Activated naive CD8-positive, alpha-beta T cell (primary cell): ENCODE measurements around the gene NDUFA8.

ENCODE experiments used
- H3K27ac Mint-ChIP-seq: one replicate; pipeline ENCODE4 v1.8.0; 2021; ENCODE audit warnings: mixed read lengths
- H3K27me3 Mint-ChIP-seq: one replicate; pipeline ENCODE4 v1.8.0; 2021; ENCODE audit warnings: mixed read lengths
- H3K36me3 Mint-ChIP-seq: one replicate; pipeline ENCODE4 v1.8.0; 2021; ENCODE audit warnings: mixed read lengths
- H3K4me1 Mint-ChIP-seq: one replicate; pipeline ENCODE4 v1.8.0; 2021; ENCODE audit warnings: low read depth, mixed read lengths
- H3K4me3 Mint-ChIP-seq: one replicate; pipeline ENCODE4 v1.8.0; 2021; ENCODE audit warnings: mild to moderate bottlenecking, mixed read lengths
- H3K9me3 Mint-ChIP-seq: one replicate; pipeline ENCODE4 v1.8.0; 2021; ENCODE audit warnings: low read depth, mixed read lengths

The NDUFA8 gene

DNA sequence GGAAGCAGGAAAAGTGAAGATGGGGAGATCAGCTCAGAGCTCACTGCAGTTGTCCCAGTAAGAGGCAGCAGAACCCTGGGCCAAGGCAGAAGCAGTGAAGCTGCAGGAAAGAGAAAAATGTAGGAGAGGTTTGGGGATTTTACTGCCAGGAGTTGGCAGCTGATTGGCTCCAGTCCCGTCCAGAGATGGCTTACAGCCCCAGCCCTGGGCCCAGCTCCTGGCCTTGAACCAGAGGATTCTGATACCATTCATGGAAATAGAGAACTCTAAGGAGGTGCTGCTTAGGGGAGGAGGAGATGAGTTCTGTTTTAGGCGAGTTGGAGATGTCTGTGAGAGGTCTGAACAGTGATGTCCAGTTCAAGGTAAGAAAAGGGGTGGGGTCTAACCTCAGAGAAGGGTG is 4.7 kb upstream of the NDUFA8 start:
- no peak overlapping the region for H3K27ac Mint-ChIP-seq
- H3K27me3 Mint-ChIP-seq, result peaks cover 15% of the 10 kb centered on the region
- no peak overlapping the region for H3K4me3 Mint-ChIP-seq
- H3K36me3 Mint-ChIP-seq, result peaks cover 4% of the 10 kb centered on the region
- peaks cover 10% of the 10 kb centered on the region for H3K4me1 Mint-ChIP-seq
- H3K9me3 Mint-ChIP-seq, result peaks cover 6% of the 10 kb centered on the region

- Mint-ChIP-seq H3K9me3 (peaks cover 6% of the 10 kb centered on the region), H3K27ac (no peak overlapping the region), H3K27me3 (peaks cover 8% of the 10 kb centered on the region), H3K4me3 (no peak overlapping the region), H3K36me3 (peaks cover 4% of the 10 kb centered on the region), H3K4me1 (peaks cover 25% of the 10 kb centered on the region)
These were observed 2.8 kb upstream of the NDUFA8 start for GRCh38 chr9:122162415-122162814.

GRCh38 chr9:122159925-122160246 is 307 bp upstream of the NDUFA8 start:
- Mint-ChIP-seq H3K9me3 (peaks cover 6% of the 10 kb centered on the region), H3K27me3 (peaks cover 7% of the 10 kb centered on the region), H3K4me1 (peaks cover 41% of the 10 kb centered on the region), H3K27ac (peak overlapping the region; percentile 93), H3K36me3 (peaks cover 4% of the 10 kb centered on the region), H3K4me3 (peak overlapping the region; percentile 96)

DNA sequence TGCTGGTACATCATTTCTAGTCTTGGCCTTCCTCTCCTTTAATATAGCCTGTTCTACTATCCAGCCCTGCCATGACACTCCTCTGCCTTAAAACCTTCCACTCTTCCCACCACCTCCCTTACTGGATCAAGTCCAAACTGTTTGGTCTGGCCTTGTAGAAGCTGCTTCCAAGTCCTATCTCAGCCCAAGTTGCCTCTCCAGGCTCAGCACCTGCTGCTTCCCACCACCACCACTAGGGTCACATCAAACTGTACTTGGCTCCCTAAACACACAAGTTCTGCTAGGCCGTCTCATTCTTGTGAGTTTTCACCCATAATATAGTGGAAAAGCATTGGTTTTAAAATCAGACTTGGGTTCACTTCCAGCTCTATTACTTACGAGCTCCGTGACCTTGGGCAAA is 1.4 kb downstream of the NDUFA8 start:
- H3K27ac Mint-ChIP-seq, result no peak overlapping the region
- H3K27me3 Mint-ChIP-seq, result peaks cover 5% of the 10 kb centered on the region
- peak overlapping the region; percentile 43 for H3K4me3 Mint-ChIP-seq
- H3K9me3 Mint-ChIP-seq, result peaks cover 6% of the 10 kb centered on the region
- peaks cover 52% of the 10 kb centered on the region for H3K4me1 Mint-ChIP-seq
- peaks cover 4% of the 10 kb centered on the region for H3K36me3 Mint-ChIP-seq

DNA sequence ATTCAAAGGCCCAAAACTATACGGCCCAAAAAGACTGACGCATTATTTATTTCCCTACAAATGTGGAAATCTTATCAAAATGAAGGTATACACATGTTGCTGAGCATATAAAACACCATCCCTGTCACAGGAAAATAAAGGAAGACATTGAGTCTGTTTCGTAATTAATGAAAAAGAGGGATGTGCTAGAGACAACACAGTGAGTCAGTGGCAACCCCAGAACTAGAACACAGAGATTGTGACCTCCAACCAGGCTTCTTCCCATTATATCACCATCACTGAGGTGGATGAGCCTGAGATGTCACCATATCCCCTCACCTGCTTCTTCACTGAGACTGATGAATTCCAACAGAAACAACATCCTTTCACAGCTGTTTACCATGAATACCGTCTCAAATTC is 3.8 kb downstream of the NDUFA8 start:
- no peak overlapping the region for H3K4me3 Mint-ChIP-seq
- no peak overlapping the region for H3K27ac Mint-ChIP-seq
- H3K27me3 Mint-ChIP-seq, result no peaks in the 10 kb centered on the region
- peaks cover 3% of the 10 kb centered on the region for H3K36me3 Mint-ChIP-seq
- no peaks in the 10 kb centered on the region for H3K9me3 Mint-ChIP-seq
- H3K4me1 Mint-ChIP-seq, result peaks cover 54% of the 10 kb centered on the region

GRCh38 chr9:122151267-122151828 is 8.2 kb downstream of the NDUFA8 start:
- no peaks in the 10 kb centered on the region for H3K9me3 Mint-ChIP-seq
- H3K27me3 Mint-ChIP-seq, result no peaks in the 10 kb centered on the region
- H3K27ac Mint-ChIP-seq, result no peak overlapping the region
- no peak overlapping the region for H3K4me3 Mint-ChIP-seq
- peaks cover 21% of the 10 kb centered on the region for H3K4me1 Mint-ChIP-seq
- H3K36me3 Mint-ChIP-seq, result peaks cover 3% of the 10 kb centered on the region

- Mint-ChIP-seq H3K36me3 (peaks cover 8% of the 10 kb centered on the region), H3K9me3 (no peaks in the 10 kb centered on the region), H3K4me1 (peaks cover 2% of the 10 kb centered on the region), H3K4me3 (no peak overlapping the region), H3K27me3 (no peaks in the 10 kb centered on the region), H3K27ac (no peak overlapping the region)
These were observed 14.1 kb downstream of the NDUFA8 start for GRCh38 chr9:122145592-122145863.

DNA sequence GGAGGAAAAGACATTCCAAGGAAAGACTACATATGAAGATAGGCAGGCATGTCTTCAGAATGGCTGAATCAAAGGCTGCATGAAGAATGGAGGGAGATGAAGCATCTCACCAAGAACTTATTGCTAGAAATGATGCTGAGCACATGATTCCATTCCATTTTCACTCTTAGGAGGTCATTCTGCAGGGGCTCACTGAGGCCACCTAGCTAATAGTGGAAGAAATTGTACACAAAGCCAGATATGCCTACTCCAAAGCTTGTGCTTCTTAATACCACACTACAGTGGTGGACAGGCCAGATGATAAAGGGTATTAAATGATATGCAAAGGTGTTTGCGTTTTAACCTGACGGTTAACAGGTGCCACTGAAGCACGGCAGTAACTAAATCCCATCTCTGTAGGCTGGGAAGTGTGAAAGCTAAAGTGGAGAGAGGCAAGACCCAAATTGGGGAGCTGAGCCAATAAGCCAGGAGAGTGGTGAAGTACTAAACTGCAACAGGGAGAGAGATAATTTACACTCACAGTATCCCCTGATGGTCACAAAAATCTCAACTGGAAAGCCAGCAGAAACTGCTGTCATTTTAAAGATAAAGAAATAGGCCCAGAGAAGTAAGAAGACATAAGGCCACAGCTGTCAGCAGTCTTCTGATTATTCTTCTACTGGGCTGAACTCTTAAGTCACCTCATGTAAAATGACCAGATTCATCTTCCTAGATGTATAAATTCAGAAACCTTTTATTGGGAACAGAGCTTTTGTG is 14.6 kb downstream of the NDUFA8 start:
- H3K27me3 Mint-ChIP-seq, result no peaks in the 10 kb centered on the region
- H3K4me3 Mint-ChIP-seq, result no peak overlapping the region
- H3K4me1 Mint-ChIP-seq, result peaks cover 2% of the 10 kb centered on the region
- H3K36me3 Mint-ChIP-seq, result peaks cover 8% of the 10 kb centered on the region
- H3K27ac Mint-ChIP-seq, result no peak overlapping the region
- H3K9me3 Mint-ChIP-seq, result no peaks in the 10 kb centered on the region

- H3K4me3 Mint-ChIP-seq, result no peak overlapping the region
- H3K36me3 Mint-ChIP-seq, result peaks cover 10% of the 10 kb centered on the region
- H3K4me1 Mint-ChIP-seq, result no peaks in the 10 kb centered on the region
- H3K27ac Mint-ChIP-seq, result no peak overlapping the region
- no peaks in the 10 kb centered on the region for H3K27me3 Mint-ChIP-seq
- H3K9me3 Mint-ChIP-seq, result no peaks in the 10 kb centered on the region
These were observed 15.6 kb downstream of the NDUFA8 start for GRCh38 chr9:122143876-122144405.

GRCh38 chr9:122143296-122143695 is 16.3 kb downstream of the NDUFA8 start:
- Mint-ChIP-seq H3K27me3 (no peaks in the 10 kb centered on the region), H3K27ac (no peak overlapping the region), H3K4me3 (no peak overlapping the region), H3K9me3 (no peaks in the 10 kb centered on the region), H3K36me3 (peaks cover 10% of the 10 kb centered on the region), H3K4me1 (no peaks in the 10 kb centered on the region)

- Mint-ChIP-seq H3K27ac (no peak overlapping the region), H3K9me3 (no peaks in the 10 kb centered on the region), H3K36me3 (peaks cover 10% of the 10 kb centered on the region), H3K4me3 (no peak overlapping the region), H3K4me1 (no peaks in the 10 kb centered on the region), H3K27me3 (no peaks in the 10 kb centered on the region)
These were observed 17.9 kb downstream of the NDUFA8 start for GRCh38 chr9:122141671-122142070.

DNA sequence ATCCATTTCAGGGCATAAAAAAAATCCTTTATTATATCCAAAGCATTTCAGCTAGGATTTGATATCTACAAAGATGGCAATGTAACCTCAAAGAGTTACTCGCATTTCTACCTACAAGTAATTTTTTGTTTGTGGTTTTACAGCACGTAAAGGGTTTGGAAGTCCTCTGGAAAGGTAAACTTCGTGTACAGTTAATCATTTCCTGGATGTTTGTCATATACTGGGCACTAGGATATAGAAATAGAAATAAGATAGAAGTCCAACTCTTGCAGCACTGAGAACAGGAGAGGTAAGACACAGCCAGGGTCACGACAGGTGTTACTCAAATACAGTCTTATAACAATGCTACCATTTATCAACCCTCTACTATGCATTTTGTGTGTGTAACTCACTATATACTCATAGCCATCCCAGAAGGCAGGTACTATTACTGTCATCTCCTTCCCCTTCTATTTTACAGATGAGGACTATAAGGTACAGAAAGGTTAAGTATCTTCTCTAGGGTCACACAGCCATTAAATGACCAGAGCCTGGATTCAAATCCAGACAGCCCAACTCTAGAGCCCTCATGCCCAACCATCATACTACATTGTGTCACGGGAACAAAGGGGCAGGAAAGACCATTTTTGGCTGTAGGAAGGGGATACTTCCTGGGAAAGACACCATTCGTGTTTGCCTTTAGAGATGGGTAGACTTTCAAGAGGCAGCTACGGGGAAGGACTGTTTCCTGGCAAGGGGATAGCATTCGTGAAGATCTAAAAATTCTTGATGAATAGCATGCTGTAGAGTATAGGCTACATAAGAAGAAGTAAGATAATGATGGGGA is 19.0 kb downstream of the NDUFA8 start:
- peaks cover 10% of the 10 kb centered on the region for H3K36me3 Mint-ChIP-seq

GRCh38 chr9:122138560-122139268 is 20.9 kb downstream of the NDUFA8 start:
- Mint-ChIP-seq H3K4me3 (no peak overlapping the region), H3K27ac (no peak overlapping the region), H3K27me3 (no peaks in the 10 kb centered on the region), H3K4me1 (no peaks in the 10 kb centered on the region), H3K9me3 (no peaks in the 10 kb centered on the region), H3K36me3 (peaks cover 5% of the 10 kb centered on the region)

More for the DNA sequence above, 19.0 kb downstream of the NDUFA8 start:
- no peak overlapping the region for H3K4me3 Mint-ChIP-seq
- no peaks in the 10 kb centered on the region for H3K9me3 Mint-ChIP-seq
- H3K4me1 Mint-ChIP-seq, result no peaks in the 10 kb centered on the region
- H3K27me3 Mint-ChIP-seq, result no peaks in the 10 kb centered on the region
- H3K27ac Mint-ChIP-seq, result no peak overlapping the region

- H3K4me1 Mint-ChIP-seq, result no peaks in the 10 kb centered on the region
- H3K27ac Mint-ChIP-seq, result no peak overlapping the region
These were observed 24.1 kb downstream of the NDUFA8 start for GRCh38 chr9:122135529-122135859.

More at GRCh38 chr9:122135529-122135859, 24.1 kb downstream of the NDUFA8 start:
- H3K36me3 Mint-ChIP-seq, result peaks cover 2% of the 10 kb centered on the region
- H3K4me3 Mint-ChIP-seq, result no peak overlapping the region
- peaks cover 2% of the 10 kb centered on the region for H3K27me3 Mint-ChIP-seq
- no peaks in the 10 kb centered on the region for H3K9me3 Mint-ChIP-seq
